H9 (cell line): ENCODE results near the gene PLAU. TPM values are rescaled to one million over a fixed set of nuclear protein-coding genes. Genes with fewer than 3 reads are reported as not detected.

Experiments used
- DNase-seq: peaks from one replicate; pipeline ENCODE4 v3.0.0-alpha.2; 2017
- H2AFZ ChIP-seq: one replicate; pipeline ENCODE4 v1.6.1; 2013; ENCODE audit warnings: mild to moderate bottlenecking, low read length, control low read depth, moderate library complexity
- H2AK5ac ChIP-seq: 2 replicates; pipeline ENCODE4 v1.6.1; 2013; ENCODE audit warnings: low read length, control low read depth, mixed read lengths; ENCODE audit not compliant: insufficient read length
- H2BK120ac ChIP-seq: one replicate; pipeline ENCODE4 v1.6.1; 2013; ENCODE audit warnings: low read depth, mild to moderate bottlenecking, low read length, control low read depth, inconsistent platforms; ENCODE audit not compliant: poor library complexity, severe bottlenecking
- H2BK12ac ChIP-seq: 2 replicates; pipeline ENCODE4 v1.6.1; 2013; ENCODE audit warnings: low read length, control low read depth, mixed read lengths, low read depth; ENCODE audit not compliant: insufficient read length
- H2BK15ac ChIP-seq: 2 replicates; pipeline ENCODE4 v1.6.1; 2013; ENCODE audit warnings: low read depth, low read length, control low read depth
- H2BK20ac ChIP-seq: one replicate; pipeline ENCODE4 v1.6.1; 2013; ENCODE audit warnings: low read depth, mild to moderate bottlenecking, low read length, control low read depth, inconsistent platforms; ENCODE audit not compliant: poor library complexity, severe bottlenecking
- H2BK5ac ChIP-seq: 2 replicates; pipeline ENCODE4 v1.6.1; 2013; ENCODE audit warnings: low read length, control low read depth, mixed read lengths; ENCODE audit not compliant: insufficient read length
- H3K14ac ChIP-seq: 2 replicates; pipeline ENCODE4 v1.6.1; 2013; ENCODE audit warnings: low read length, control low read depth; ENCODE audit not compliant: insufficient read depth
- H3K18ac ChIP-seq: 2 replicates; pipeline ENCODE4 v1.6.1; 2013; ENCODE audit warnings: low read depth, mild to moderate bottlenecking, mixed read lengths, low read length, control low read depth; ENCODE audit not compliant: insufficient read length
- H3K23ac ChIP-seq: 2 replicates; pipeline ENCODE4 v1.6.1; 2013; ENCODE audit warnings: low read length, control low read depth, mixed read lengths, low read depth; ENCODE audit not compliant: insufficient read length
- H3K23me2 ChIP-seq: 2 replicates; pipeline ENCODE4 v1.6.1; 2013; ENCODE audit warnings: low read depth, mild to moderate bottlenecking, mixed read lengths, low read length, control low read depth; ENCODE audit not compliant: insufficient read length, poor library complexity, severe bottlenecking
- H3K27ac ChIP-seq: 2 replicates; pipeline ENCODE4 v1.5.1; 2013; ENCODE audit warnings: low read length, control low read depth, mixed read lengths, low read depth; ENCODE audit not compliant: insufficient read length
- H3K27me3 ChIP-seq: 2 replicates; pipeline ENCODE4 v1.6.1; 2013; ENCODE audit warnings: low read length, control low read depth, inconsistent platforms; ENCODE audit not compliant: insufficient read depth
- H3K4ac ChIP-seq: 2 replicates; pipeline ENCODE4 v1.6.1; 2013; ENCODE audit warnings: low read depth, mild to moderate bottlenecking, control low read depth, inconsistent platforms, low read length, moderate library complexity
- H3K4me1 ChIP-seq: 2 replicates; pipeline ENCODE4 v1.6.1; 2013; ENCODE audit warnings: low read length, control low read depth, inconsistent platforms; ENCODE audit not compliant: insufficient read depth
- H3K4me2 ChIP-seq: 2 replicates; pipeline ENCODE4 v1.6.1; 2013; ENCODE audit warnings: low read length, control low read depth, mixed read lengths; ENCODE audit not compliant: insufficient read length, insufficient read depth
- H3K56ac ChIP-seq: 2 replicates; pipeline ENCODE4 v1.6.1; 2013; ENCODE audit warnings: low read depth, mild to moderate bottlenecking, mixed read lengths, low read length, control low read depth; ENCODE audit not compliant: insufficient read length
- H3K79me1 ChIP-seq: 2 replicates; pipeline ENCODE4 v1.6.1; 2013; ENCODE audit warnings: low read depth, mild to moderate bottlenecking, moderate library complexity, low read length, control low read depth, inconsistent platforms; ENCODE audit not compliant: insufficient read depth, poor library complexity, severe bottlenecking
- H3K79me2 ChIP-seq: 2 replicates; pipeline ENCODE4 v1.6.1; 2013; ENCODE audit warnings: low read length, control low read depth, inconsistent platforms; ENCODE audit not compliant: insufficient read depth
- H3K9ac ChIP-seq: 2 replicates; pipeline ENCODE4 v1.6.1; 2013; ENCODE audit warnings: low read length, control low read depth, mixed read lengths; ENCODE audit not compliant: insufficient read length; ENCODE audit errors: extremely low read depth
- H3K9me3 ChIP-seq: one replicate; pipeline ENCODE4 v1.6.1; 2013; ENCODE audit warnings: low read depth, low read length, inconsistent platforms; ENCODE audit not compliant: control insufficient read depth
- H3T11ph ChIP-seq: one replicate; pipeline ENCODE4 v1.6.1; 2013; ENCODE audit warnings: mild to moderate bottlenecking, low read length, control low read depth, inconsistent platforms
- H4K20me1 ChIP-seq: one replicate; pipeline ENCODE4 v1.6.1; 2013; ENCODE audit not compliant: control insufficient read depth, insufficient read length, insufficient read depth
- H4K5ac ChIP-seq: 2 replicates; pipeline ENCODE4 v1.6.1; 2013; ENCODE audit warnings: low read depth, mild to moderate bottlenecking, mixed read lengths, low read length, control low read depth; ENCODE audit not compliant: insufficient read length
- H4K8ac ChIP-seq: replicated peaks from 2 replicates; pipeline ENCODE4 v1.6.1; 2013; ENCODE audit warnings: low read length, control low read depth, mixed read lengths, low read depth; ENCODE audit not compliant: insufficient read length
- H4K91ac ChIP-seq: 2 replicates; pipeline ENCODE4 v1.6.1; 2013; ENCODE audit warnings: low read depth, mild to moderate bottlenecking, moderate library complexity, mixed read lengths, low read length, control low read depth; ENCODE audit not compliant: insufficient read length
- H3K27ac Mint-ChIP-seq, 3 experiments: 2 replicates in 2 of 3; 3 replicates in 1 of 3; pipeline ENCODE4 v1.8.0; 2020 to 2021; ENCODE audit warnings: mixed read lengths in 3 of 3, mild to moderate bottlenecking in 1 of 3, moderate library complexity in 1 of 3
- H3K27me3 Mint-ChIP-seq: 2 replicates; pipeline ENCODE4 v1.8.0; 2021; ENCODE audit warnings: low read depth, mild to moderate bottlenecking, moderate library complexity, mixed read lengths
- H3K36me3 Mint-ChIP-seq, 3 experiments: 2 replicates in 2 of 3; 3 replicates in 1 of 3; pipeline ENCODE4 v1.8.0; 2020 to 2021; ENCODE audit warnings: low read depth in 3 of 3, mixed read lengths in 3 of 3; ENCODE audit not compliant: insufficient read depth in 1 of 3
- H3K4me1 Mint-ChIP-seq, 2 experiments: 2 replicates each; pipeline ENCODE4 v1.8.0; 2020; ENCODE audit warnings: mixed read lengths in 2 of 2
- H3K4me3 Mint-ChIP-seq, 2 experiments: 2 replicates in 1 of 2; 3 replicates in 1 of 2; pipeline ENCODE4 v1.8.0; 2020 to 2021; ENCODE audit warnings: mild to moderate bottlenecking in 2 of 2, mixed read lengths in 2 of 2, moderate library complexity in 1 of 2
- H3K9me3 Mint-ChIP-seq, 2 experiments: 2 replicates in 1 of 2; 3 replicates in 1 of 2; pipeline ENCODE4 v1.8.0; 2020; ENCODE audit warnings: mild to moderate bottlenecking in 2 of 2, mixed read lengths in 2 of 2, moderate library complexity in 1 of 2
- CTCF ChIP-seq: fragments of 200-600 bp; sonication (generic); conservative IDR thresholded peaks from 3 replicates; pipeline ENCODE4 v1.8.0; 2021; ENCODE audit warnings: antibody characterized with exemption, mild to moderate bottlenecking
- WGBS: extraction: QIAGEN DNeasy Blood & Tissue Kit; methylation state at CpG from one replicate; pipeline ENCODE4 v1.1.7; 2013; ENCODE audit warnings: missing lambda C conversion rate, low lambda C conversion rate, mixed read lengths; ENCODE audit not compliant: insufficient read length; ENCODE audit errors: extremely low coverage; 5-methylcytosine and 5-hydroxymethylcytosine counted together
- total RNA-seq: library from RNA; stranded (reverse); gene quantifications from 2 replicates; pipeline ENCODE4 v1.2.1, GENCODE V29; 2021

PLAU gene
- total RNA-seq, 1 experiment from 2014 or later: 15.0 TPM

GRCh38 chr10:73910401-73910763, 550 bp upstream of the PLAU start:
- H2AFZ ChIP-seq: peak overlapping the region; percentile 4
- 0 out of 3 replicates have a peak, but pooled peaks have one; percentile 17 for TF ChIP-seq CTCF
- Mint-ChIP-seq H3K27me3 (peaks cover 53% of the 10 kb centered on the region), H3K36me3 (peaks cover 2 to 9% (median 3%) of the 10 kb centered on the region in 3 experiments; a peak in 4 of 7 replicates), H3K9me3 (no peaks in the 10 kb centered on the region), H3K4me3 (peak overlapping the region; percentile 92), H3K4me1 (peaks cover 59 to 60% of the 10 kb centered on the region in 2 experiments), H3K27ac (0 out of 7 replicates have a peak overlapping the region, but pooled peaks of 1 of the 3 experiments have one; percentile 60)
- no peaks in the 10 kb centered on the region for H3K9me3 ChIP-seq
- H3K79me1 ChIP-seq: no peaks in the 10 kb centered on the region
- H3K56ac ChIP-seq: no peak overlapping the region
- H2BK12ac ChIP-seq: no peak overlapping the region
- no peak overlapping the region for H4K8ac ChIP-seq
- no peak overlapping the region for H2BK120ac ChIP-seq
- H3K27me3 ChIP-seq: no peaks in the 10 kb centered on the region; the same call in 1 of the 2 replicates
- H3K9ac ChIP-seq: peak overlapping the region; percentile 40
- no peak overlapping the region for H2BK20ac ChIP-seq
- no peak overlapping the region for H4K5ac ChIP-seq
- H3K4me2 ChIP-seq: peak overlapping the region; percentile 93
- no peak overlapping the region for H3T11ph ChIP-seq
- DNase-seq: no peak
- no peaks in the 10 kb centered on the region for H4K20me1 ChIP-seq
- WGBS: no CpG with 5 or more reads among the region's 9 CpGs
- H4K91ac ChIP-seq: no peak overlapping the region
- peak overlapping the region; percentile 37; the same call in 1 of the 2 replicates for H3K14ac ChIP-seq
- H2BK5ac ChIP-seq: no peak overlapping the region
- H3K4ac ChIP-seq: no peak overlapping the region
- H3K4me1 ChIP-seq: peaks cover 12% of the 10 kb centered on the region
- H2BK15ac ChIP-seq: no peak overlapping the region
- H2AK5ac ChIP-seq: no peak overlapping the region
- peaks cover 14% of the 10 kb centered on the region for H3K23me2 ChIP-seq
- no peak overlapping the region for H3K18ac ChIP-seq
- no peak overlapping the region for H3K27ac ChIP-seq
- no peak overlapping the region for H3K23ac ChIP-seq
- H3K79me2 ChIP-seq: no peaks in the 10 kb centered on the region
